ENCODE results near the gene ARHGAP21.
"Not testable (repeated sequence)": the region's sequence is repeated elsewhere in the genome, so short reads cannot be mapped to it uniquely, and the experiment has no call there.

ARHGAP21 gene

DNA sequence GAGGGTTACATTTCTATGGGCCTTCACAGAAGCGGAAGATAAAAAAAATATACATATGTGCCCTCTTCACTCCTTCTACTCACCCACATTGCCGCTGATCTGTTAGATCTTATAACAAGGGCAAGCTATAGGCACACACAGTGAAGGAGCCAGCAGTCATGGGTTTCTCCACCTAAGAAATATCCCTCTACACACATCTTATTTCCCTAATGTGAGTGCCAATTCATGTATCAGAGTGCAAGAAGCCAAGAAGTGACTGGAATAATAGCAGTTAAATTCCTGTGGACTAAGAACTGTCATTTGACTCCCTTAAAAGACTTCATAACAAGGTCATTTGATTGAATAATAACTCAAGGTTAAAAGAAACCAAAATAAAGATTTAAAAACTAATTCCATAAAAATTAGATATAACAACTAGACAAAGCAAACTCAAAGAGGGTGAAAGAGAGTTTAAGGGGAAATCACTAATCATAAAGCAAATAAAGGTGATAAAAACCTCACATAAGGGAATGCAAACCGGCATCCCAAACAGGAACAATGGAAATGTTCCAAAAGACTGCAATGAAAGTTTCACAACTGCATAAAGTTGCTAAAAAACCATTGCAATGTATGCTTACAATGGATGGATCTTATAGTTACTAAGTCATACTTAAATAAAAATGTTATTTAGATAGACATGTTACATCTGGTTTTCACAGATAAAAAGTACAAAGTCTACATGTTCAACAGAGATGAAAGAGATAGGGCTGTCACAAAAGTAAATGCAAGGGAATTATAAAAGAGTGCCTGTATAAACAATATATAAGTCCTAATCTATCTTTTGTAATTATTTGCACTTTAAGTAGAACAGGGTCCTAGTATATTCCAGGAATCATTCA lies 42.8 kb downstream of the ARHGAP21 start:
- no peak for DNase-seq

DNA sequence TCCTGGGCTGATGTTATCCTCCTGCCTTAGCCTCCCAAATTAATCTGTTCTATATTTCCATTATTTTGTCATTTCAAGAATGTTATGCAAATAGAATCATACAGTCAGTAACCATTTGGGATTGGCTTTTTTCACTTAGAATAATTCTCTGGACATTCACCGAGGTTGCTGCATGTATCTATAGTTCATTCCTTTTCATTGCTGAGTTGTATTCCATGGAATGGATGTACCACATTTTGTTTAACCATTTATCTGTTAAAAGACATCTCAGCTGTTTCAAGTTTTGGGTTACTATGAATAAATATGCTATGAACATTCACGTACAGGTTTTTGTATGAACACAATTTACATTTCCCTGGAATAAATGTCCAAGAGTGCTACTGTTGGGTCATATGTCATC lies 44.9 kb downstream of the ARHGAP21 start:
- no peak for DNase-seq

DNA sequence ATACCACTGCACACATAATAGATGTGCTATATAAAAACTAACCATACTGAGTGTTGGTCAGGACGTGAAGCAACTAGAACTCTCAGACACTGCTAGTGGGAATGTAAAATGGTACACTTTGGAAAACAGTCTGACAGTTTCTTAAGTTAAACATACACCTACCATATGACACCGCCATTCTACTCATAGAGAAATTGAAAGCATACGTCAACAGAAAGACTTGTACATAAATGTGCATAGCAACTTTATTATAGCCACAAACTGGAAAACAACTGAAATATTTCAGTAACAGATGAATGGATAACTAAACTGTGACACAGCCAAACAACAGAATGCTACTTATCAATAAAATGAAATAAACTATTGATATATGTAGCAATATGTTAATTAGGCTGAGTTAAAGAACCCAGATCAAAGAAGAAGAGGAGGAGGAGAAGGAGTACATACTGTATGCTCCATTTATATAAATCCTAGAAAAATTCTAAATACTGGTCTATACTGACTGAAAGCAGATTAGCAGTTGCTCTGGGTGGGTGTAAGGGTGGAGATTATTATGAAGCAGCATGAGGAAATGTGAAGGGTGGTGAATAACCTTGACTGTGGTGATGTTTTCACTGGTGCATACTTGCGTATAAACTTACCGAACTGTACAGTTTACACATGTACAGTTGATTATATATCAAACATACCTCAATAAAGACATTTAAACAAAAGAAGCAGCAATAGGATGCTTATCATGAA lies 48.6 kb downstream of the ARHGAP21 start:
- no peak for DNase-seq

DNA sequence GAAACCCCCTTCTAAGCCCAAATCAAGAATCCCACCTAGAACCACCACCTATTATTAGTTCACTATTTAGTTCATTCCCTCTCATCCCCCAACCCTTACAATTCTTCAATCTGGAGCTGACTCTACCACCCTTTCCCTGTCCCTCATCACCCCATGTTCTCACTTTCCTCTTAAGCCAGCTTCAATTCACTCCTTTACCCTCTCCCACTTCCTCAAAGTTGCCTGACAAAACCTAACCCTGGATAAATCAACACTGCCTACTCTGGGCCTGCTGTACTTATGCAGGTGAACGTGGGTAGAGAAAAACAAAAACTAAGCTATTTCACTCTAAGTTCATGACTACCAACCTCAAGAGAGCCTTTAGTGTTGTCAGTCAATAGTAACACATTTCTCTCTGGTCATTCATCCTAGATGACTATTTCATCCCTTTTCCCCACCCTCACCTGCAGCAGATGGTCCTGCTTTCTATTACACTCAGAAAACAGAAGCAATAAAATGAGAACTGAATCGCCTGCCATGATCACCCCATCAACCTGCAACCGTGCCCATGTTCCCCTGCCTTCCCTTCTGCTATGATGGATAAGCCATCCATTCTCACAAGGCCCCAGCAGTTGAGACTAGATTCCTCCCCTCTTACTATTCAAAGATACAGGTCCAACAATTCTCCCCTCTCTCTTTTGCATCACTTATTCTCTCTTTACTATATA lies 52.6 kb downstream of the ARHGAP21 start:
- no peak for DNase-seq

DNA sequence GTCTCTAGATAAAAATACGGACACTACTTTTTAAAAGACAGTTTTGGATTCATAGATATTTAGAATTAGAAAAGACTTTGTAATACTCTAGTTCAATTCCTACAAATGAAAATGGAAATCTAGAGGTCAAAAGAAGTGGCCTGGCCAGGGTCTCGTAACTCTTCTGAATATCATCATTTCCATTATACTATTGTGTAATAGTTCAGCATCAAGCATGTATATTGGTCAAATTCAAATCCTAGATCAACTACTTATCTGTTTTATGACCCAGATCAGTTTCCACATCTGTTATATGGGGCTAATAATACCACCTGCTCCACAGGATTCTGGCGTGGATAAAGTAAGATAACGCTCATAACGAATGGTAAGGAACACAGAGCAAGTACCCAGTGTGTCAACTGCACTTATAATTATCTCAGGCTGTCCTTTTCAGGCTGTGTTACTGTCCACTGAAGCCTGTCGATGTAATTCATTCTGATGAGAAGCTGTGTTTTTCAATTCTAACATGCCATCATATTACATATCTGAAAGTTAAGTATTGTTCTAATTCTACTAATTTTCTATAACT lies 54.3 kb downstream of the ARHGAP21 start:
- no peak for DNase-seq

DNA sequence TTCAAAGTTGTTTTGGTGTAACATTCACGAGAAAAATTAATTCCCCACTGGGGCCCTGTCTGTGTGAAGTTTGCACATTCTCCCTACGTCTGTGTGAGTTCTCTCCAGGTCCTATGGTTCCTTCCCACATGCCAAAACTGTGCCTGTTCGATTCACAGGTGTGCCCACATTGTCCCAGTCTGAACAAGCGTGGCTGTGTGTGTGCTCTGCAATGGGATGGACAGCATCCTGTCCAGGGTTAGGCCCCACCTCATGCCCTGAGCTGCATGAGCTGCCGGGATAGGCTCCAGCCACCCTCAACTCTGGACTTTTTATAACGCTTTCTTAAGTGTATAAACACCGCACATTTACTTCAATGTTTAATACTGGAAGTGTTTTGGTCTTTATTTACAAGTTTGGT lies 55.4 kb downstream of the ARHGAP21 start:
- no peak for DNase-seq

DNA sequence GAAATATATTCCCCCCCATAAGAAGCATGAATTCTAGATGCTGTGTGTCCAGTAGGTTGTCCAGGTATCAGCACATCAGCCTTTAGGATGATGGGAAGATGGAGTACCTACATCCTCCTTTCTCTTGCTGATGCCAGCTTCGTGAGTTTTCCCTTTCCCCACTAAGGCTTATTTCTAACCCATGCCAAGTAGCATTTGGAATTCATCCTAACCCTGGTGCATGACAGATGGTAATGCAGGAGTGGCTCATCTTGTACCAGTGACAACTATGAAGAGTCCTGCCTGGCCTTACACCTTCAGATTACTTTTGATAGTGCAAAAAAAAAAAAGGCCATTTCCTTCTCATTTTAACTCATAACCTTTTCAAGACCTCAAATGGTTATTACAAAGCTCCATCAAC lies 58.7 kb downstream of the ARHGAP21 start:
- DNase-seq: no peak

DNA sequence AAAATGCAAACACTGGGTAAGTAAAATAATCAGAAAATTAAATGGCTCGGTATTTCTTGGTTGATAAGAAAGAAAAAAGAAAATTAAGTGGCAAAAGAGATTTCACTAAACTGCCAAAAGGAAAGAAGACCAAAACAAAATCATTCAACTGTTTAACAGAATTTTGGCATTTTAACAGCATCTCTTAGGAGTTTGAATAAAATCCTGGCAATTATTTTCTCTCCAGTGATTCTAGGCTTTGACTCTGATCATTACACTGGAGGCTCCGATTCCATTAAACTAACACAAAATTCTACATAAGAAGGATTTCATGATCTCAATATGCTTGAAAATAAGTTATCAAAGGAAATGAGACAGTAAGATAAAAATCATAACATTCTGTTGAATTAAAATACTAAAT lies 62.3 kb downstream of the ARHGAP21 start:
- DNase-seq: no peak

DNA sequence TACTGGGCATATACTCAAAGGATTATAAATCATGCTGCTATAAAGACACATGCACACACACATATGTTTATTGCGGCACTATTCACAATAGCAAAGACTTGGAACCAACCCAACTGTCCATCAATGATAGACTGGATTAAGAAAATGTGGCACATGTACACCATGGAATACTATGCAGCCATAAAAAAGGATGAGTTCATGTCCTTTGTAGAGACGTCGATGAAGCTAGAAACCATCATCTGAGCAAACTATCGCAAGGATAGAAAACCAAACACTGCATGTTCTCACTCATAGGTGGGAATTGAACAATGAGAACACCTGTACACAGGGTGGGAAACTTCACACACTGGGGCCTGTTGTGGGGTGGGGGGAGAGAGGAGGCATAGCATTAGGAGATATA lies 65.4 kb downstream of the ARHGAP21 start:
- not testable (repeated sequence) for DNase-seq

DNA sequence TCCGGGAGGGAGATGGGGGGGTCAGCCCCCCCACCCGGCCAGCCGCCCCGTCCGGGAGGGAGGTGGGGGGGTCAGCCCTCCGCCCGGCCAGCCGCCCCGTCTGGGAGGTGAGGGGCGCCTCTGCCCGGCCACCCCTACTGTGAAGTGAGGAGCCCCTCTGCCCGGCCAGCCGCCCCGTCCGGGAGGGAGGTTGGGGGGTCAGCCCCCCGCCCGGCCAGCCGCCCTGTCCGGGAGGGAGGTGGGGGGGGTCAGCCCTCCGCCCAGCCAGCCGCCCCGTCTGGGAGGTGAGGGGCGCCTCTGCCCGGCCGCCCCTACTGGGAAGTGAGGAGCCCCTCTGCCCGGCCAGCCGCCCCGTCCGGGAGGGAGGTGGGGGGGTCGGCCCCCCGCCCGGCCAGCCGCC lies 67.4 kb downstream of the ARHGAP21 start:
- not testable (repeated sequence) for DNase-seq

DNA sequence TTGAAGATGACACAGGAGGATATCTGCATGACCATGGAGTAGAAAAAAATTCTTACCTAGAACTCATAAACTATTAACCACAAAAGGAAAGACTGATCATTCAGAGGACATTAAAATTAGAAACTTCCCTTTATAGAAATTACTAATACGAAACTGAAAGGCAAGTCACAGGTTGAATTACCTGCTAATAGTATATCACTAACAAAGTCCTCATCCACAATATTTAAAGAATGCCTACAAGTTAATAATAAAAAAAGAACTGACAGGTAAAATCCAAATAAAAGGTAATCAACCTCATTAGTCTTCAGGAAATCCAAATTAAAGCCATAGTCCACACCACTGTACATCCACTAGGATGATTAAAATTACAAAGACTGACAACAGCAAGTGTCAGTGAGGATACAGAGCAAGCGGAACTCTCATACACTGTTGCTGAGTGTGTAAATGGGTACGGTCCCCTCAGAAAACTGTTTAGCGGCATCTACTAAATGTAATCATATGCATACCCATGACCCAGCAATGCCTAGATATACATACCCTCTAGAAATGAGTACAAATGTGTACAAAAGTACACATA lies 71.2 kb downstream of the ARHGAP21 start:
- no peak for DNase-seq

DNA sequence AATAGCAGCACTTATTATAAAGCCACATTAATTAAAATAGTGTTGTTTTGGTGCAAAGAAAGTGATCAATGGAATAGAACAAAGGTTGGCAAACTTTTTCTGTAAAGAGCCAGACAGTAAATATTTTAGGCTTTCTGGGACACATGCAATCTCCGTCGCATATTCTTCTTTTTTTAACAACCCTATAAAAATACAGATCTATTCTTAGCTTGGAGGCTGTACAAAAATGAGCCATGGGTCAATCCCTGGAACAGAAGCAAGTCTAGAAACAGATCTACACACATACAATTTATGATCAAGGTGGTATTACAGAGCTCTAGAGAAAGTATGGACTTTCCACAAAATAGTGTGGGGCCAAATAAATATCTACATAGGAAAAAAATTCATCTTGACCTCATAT lies 71.8 kb downstream of the ARHGAP21 start:
- no peak for DNase-seq

DNA sequence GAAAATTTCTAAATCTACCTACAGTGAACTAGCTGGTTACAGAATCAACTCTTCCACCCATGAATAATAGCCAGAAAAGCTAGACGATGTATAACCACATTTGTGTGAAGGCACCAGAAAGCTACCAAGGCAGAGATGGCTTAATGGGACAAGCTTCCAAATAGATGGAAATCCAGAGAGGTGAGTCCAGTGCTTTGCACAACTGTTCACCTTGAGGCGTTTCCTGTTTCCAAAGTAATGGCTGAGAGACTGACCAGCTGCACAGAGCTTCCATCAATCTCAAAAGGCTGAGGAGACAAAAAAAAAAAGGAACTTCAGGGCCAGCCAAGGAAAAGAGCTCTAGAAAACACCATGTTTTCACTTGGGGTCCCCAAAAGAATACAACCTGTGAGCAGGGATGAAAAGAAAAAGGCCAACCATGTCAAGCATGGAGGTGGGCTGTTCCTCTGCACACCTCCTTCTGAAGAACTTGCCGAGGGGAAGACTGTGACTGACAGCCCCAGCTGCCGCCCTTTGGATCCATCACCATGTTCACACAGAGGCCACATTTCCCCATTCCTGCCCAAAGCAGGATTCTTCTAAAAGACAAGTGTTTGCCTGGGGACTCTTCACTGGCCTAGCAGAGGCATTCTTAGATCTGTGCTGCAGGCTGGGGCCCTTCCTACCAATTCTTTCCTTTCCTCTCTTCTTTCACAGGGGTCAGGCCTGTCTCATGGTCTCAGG lies 72.9 kb downstream of the ARHGAP21 start:
- DNase-seq: no peak

DNA sequence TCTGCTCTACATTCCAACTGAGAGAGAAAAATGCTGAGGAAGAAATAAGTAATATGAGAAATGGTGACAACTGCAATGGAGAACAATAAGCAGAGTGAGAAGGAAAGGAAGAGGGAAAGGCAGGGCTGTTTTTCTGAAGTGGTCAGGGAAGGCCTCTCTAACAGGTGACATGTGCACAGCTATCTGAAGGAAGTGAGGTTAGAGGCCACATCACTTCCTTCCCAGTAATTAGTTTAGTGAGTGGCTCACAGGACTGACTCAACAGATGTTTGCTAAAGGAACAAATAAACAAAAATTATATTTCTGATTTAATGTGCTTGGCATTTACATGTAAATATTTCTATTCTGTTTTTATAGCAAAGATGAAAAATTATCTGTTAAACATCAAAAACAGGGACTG lies 77.9 kb downstream of the ARHGAP21 start:
- DNase-seq: no peak

DNA sequence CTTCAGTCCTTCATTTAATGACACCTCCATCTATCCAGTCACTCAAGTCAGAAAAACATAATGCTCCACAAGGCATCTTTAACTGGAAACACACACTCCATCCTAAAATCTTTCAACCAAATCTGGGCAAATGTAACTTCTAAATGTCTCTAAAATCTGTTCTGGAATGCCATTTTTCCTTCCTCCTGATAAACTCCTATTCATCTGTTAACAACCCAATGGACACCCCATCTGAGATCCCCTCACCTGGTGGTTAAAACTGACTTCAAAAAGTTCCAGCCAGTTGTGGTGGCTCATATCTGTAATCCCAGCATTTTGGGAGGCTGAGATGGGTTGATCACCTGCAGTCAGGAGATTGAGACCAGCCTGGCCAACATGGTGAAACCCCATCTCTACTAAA lies 78.7 kb downstream of the ARHGAP21 start:
- no peak for DNase-seq

DNA sequence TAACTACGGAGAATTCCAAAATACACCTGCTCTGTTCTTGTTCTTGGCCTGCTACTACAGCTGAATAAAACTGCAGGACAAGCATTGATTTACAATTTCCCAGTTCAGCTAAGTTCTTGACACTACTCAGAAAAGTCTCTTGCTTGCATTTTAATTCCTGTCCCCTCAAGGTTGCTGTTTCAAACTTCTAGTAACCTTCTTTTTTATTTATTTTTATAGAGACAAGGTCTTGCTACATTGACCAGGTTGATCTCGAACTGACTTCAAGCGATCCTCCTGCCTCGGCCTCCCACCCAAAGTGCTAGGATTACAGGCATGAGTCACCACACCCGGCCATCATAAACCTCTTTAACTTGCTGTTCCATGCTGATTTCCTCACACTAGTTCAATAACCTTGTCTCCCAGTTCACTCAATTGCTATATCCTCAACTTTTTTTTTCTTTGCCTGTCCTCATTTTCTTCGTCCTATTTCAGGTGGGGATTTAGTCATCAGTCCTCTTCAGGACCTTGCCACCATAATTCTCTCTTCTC lies 79.9 kb downstream of the ARHGAP21 start:
- DNase-seq: no peak

DNA sequence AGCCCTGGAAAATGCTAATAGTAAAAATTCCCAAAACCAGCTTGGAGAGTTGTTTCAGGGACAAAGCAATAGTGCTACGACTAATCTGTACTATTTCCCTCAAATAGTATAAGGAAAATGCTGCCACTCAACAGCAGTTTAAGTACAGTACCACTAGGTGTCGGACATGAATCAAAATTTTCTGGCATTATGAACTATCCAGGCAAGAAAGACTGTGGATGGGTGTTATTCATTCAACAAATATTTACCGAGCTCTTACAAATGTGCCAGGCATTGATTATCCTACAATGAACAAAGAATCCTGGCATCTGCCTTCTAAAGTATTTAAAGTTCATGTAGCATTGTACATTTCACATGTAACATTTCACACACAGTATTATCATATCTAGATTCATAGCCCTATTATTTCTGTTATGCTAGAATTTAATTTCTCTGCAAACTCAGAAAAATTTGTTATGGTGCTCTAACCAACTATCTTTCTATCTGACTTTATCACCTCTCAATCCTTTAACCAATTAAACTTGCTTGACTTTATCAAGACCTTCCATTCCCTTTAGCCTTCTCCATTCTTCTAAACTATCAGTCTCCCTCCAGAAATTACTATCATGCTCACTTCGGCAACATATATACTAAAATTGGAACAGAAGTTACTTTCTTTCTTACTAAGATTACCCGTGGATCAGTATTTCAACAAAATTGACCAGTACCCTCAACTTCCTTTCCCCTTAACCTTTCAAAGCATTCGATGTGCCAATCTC lies 80.6 kb downstream of the ARHGAP21 start:
- DNase-seq: no peak

DNA sequence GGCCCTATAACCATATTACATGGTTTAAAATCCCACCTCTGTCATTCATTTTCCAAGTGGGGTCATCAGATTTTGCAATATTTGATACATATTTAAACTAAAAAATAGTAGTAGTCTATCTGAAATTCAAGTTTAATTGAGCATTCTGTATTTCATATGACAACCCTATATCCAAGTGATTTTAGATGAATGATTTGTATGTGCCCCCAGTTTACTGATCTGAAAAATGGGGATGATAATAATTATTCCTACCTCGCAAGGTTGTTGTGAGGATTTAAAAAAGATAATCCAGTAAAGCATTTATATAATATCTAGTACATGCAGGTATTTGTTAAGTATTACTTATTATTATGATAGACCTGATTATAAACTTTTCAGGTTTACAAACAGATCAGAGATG lies 84.6 kb downstream of the ARHGAP21 start:
- DNase-seq: no peak

DNA sequence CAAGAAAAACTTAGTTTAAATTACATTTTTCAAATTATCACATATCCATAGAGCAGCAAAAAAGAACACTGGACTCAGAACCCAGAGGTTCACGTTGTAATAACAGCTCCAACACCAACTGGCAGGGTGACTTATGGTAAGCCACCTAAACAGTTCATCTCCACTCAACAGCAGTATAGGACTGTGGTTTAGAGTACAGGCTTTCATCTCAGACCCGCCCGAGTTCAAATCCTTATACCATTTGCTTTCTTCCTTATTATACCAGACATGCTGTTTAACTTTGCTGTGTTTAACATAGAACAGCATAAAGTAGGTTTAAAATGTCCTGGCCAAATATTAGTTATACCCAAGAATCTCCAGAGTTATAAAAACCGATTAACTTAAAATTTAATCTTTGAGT lies 97.9 kb downstream of the ARHGAP21 start:
- DNase-seq: no peak

DNA sequence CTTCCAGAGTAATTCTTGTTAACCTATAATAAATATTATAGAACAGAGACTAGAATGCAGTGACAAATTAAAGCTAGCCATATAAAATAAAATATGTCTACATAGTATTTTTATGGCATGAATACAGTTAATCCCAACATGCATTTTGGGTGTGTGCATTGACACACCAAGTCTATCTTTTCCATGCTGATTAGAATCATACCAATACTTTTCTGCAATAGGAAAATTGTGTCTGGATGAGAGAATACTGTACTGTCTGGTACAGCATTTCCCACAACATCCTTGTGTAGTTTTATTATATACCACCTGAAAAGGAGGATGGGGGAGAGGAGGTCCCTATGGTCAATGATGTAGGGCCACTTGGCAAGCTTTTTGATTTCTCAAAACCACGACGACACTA lies 100.3 kb downstream of the ARHGAP21 start:
- no peak for DNase-seq

DNA sequence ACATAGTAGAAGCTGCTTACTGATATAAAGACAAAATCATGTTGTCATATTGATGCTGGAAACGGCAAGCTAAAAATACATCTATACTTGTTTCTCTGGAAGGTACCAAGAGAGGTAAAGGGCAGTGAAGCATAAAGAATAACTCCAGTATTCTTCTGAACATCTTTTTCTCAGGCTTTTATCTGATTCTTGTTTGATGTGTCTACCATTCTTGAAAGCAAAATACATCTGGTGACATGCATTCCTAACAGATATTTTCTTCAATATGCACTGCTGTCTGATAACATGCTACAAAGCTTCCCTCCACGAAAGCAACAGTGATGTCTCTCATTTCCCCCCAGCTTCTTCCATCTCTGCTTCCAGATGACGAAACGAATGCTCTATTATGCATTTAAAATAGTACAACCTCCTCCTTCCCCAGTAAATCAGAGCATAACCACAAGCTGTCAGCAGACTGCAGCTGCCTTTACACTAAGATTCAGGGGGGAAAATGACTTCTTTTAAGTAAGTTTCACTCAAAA lies 100.8 kb downstream of the ARHGAP21 start:
- DNase-seq: no peak

All from stimulated activated CD4-positive, alpha-beta T cell treated with anti-CD3 and anti-CD28 coated beads, Interleukin-1b, Interleukin-23, amount 100 ng/mL, for 48 hours (primary cell).